ENCODE data around the gene ZNF324B.

ZNF324B gene

GRCh38 chr19:58475714-58476497 is 24.5 kb downstream of the ZNF324B start, which contains the start of gene ZNF446:
Gene ZNF446, plus strand, starts transcription at chr19:58476352. Its CDS starts 867 bp downstream, at chr19:58477219.
- POLR2A ChIA-PET = interaction anchor here (1.0 to 2.5 kb wide), 12 partner anchors 8 to 248 kb away, joined by 3 to 11 read pairs (median 4); partner anchors contain the start of genes TRIM28, ZBTB45, ZNF324 and ZNF324B
- peaks cover 13 to 59% of the 10 kb centered on the region in 2 experiments for H3K36me3 ChIP-seq (ENCODE audit: control insufficient read depth in 2 of 2, insufficient read depth in 1 of 2, low read length in 2 of 2)
- H3K4me1 ChIP-seq (ENCODE audit: control insufficient read depth, insufficient read depth, low read length) = peaks cover 7% of the 10 kb centered on the region; the same call in 1 of the 2 replicates
- CTCF ChIA-PET = interaction anchor here (1.1 to 2.2 kb wide), 2 partner anchors 43 to 73 kb away, joined by 6 to 8 read pairs; partner anchors contain the start of gene ZBTB45
- H3K9me3 ChIP-seq (ENCODE audit: control insufficient read depth, insufficient read depth, low read depth, low read length) = no peaks in the 10 kb centered on the region
- H3K4me3 ChIP-seq (ENCODE audit: low read depth, low read length) = peak within 1 kb of the TSS; percentile 75
- H3K27ac ChIP-seq (ENCODE audit: extremely low read depth, low read depth, low read length) = peak within 1 kb of the TSS; percentile 69
- TF ChIP-seq ZNF404 (tag by site-specific recombination; IDR thresholded peaks at IDR 0.05) = no peak
- no peak for TF ChIP-seq ZNF121 (tag by site-specific recombination; IDR thresholded peaks at IDR 0.05)
- no peak for TF ChIP-seq ZNF169 (tag by site-specific recombination; IDR thresholded peaks at IDR 0.05)
- no peak for TF ChIP-seq ZNF19 (tag by site-specific recombination; IDR thresholded peaks at IDR 0.05; ENCODE audit: low read depth)
- peak; percentile 84 for TF ChIP-seq KLF16 (tag by site-specific recombination; IDR thresholded peaks at IDR 0.05)
- TF ChIP-seq IKZF3 (tag by site-specific recombination; IDR thresholded peaks at IDR 0.05) = no peak
- TF ChIP-seq ZNF155 (tag by site-specific recombination; IDR thresholded peaks at IDR 0.05) = no peak
- TF ChIP-seq ZBTB48 (tag by site-specific recombination; IDR thresholded peaks at IDR 0.05) = no peak
- peak; percentile 94 for TF ChIP-seq SP3 (tag by site-specific recombination; IDR thresholded peaks at IDR 0.05)
- TF ChIP-seq AEBP2 (tag by site-specific recombination; IDR thresholded peaks at IDR 0.05; ENCODE audit: borderline replicate concordance) = no peak
- peak; percentile 76 for TF ChIP-seq PATZ1 (tag by site-specific recombination; IDR thresholded peaks at IDR 0.05)
- TF ChIP-seq KLF8 (tag by site-specific recombination; IDR thresholded peaks at IDR 0.05) = peak; percentile 89
- no peak for TF ChIP-seq INSM2 (tag by site-specific recombination; IDR thresholded peaks at IDR 0.05)
- TF ChIP-seq ZNF530 (tag by site-specific recombination; IDR thresholded peaks at IDR 0.05; ENCODE audit: low read depth) = no peak
- peak; percentile 83 for TF ChIP-seq EGR2 (tag by site-specific recombination; IDR thresholded peaks at IDR 0.05; ENCODE audit: low read depth)
- no peak for TF ChIP-seq ZNF473 (tag by site-specific recombination; IDR thresholded peaks at IDR 0.05)
- no peak for TF ChIP-seq BCL11A (tag by site-specific recombination; IDR thresholded peaks at IDR 0.05; ENCODE audit: low read depth)
- TF ChIP-seq ZBTB26 (tag by site-specific recombination; optimal IDR thresholded peaks at IDR 0.05) = peak; percentile 63
- no peak for TF ChIP-seq SETDB1 (IDR thresholded peaks at IDR 0.05; ENCODE audit: insufficient read length, low read length)
- peak; percentile 92 for TF ChIP-seq PRDM10 (tag by site-specific recombination; IDR thresholded peaks at IDR 0.05)
- no peak for TF ChIP-seq ZNF391 (tag by site-specific recombination; IDR thresholded peaks at IDR 0.05; ENCODE audit: borderline replicate concordance, low read depth)
- TF ChIP-seq ZNF596 (tag by site-specific recombination; IDR thresholded peaks at IDR 0.05) = no peak
- TF ChIP-seq ZNF544 (tag by site-specific recombination; IDR thresholded peaks at IDR 0.05) = no peak
- no peak for TF ChIP-seq ZNF18 (tag by site-specific recombination; IDR thresholded peaks at IDR 0.05)
- no peak for TF ChIP-seq PRDM1 (tag by site-specific recombination; IDR thresholded peaks at IDR 0.05)
- no peak for TF ChIP-seq ZNF426 (tag by site-specific recombination; IDR thresholded peaks at IDR 0.05)

All from HEK293 (cell line).